Measurements from ENCODE around the gene ERCC4. TPM values are rescaled to one million over a fixed set of nuclear protein-coding genes. Genes with fewer than 3 reads are reported as not detected.

The ERCC4 gene
- total and polyA plus RNA-seq, 2 of the 8 experiments (the other 6 are each of a cell fraction or from before 2014, with no cell fraction given) = 1.6 to 13.2 TPM

- Histone ChIP-seq H3K4me2 (ENCODE audit: insufficient read depth in 1 of 2, low read depth in 2 of 2, low read length in 2 of 2) (no peak overlapping the region), H2BK120ac (replicated peaks; ENCODE audit: low read depth, low read length) (no peak overlapping the region), H3K36me3 (ENCODE audit: control insufficient read depth in 2 of 4, insufficient read depth in 4 of 4, low read length in 3 of 4) (no peaks in the 10 kb centered on the region), H3K79me2 (ENCODE audit: control insufficient read depth in 1 of 2, insufficient read depth in 2 of 2, low read length in 2 of 2) (no peaks in the 10 kb centered on the region), H3K27me3 (replicated peaks in 1 of 4; ENCODE audit: control insufficient read depth in 3 of 4, extremely low read depth in 1 of 4, insufficient read depth in 3 of 4, low read length in 3 of 4) (no peaks in the 10 kb centered on the region), H2BK5ac (ENCODE audit: low read depth, low read length) (no peak overlapping the region), H2BK20ac (ENCODE audit: low read length) (no peak overlapping the region), H3K4ac (replicated peaks; ENCODE audit: insufficient read length, low read depth, low read length) (no peak overlapping the region), H2BK12ac (ENCODE audit: low read depth, low read length) (no peak overlapping the region), H3K23me2 (ENCODE audit: low read depth, low read length) (peaks cover 2% of the 10 kb centered on the region; the same call in 1 of the 2 replicates), H3K4me1 (replicated peaks in 1 of 4; ENCODE audit: control insufficient read depth in 3 of 4, insufficient read depth in 4 of 4, low read length in 3 of 4) (no peaks in the 10 kb centered on the region), H4K8ac (ENCODE audit: extremely low read depth, insufficient read depth, low read length) (no peak overlapping the region), H2AFZ (ENCODE audit: low read length) (no peak overlapping the region), H2AK5ac (ENCODE audit: low read depth, low read length) (no peak overlapping the region), H3K9ac (replicated peaks in 1 of 4; ENCODE audit: extremely low read depth in 1 of 4, low read depth in 3 of 4, low read length in 3 of 4) (no peak overlapping the region), H3K14ac (ENCODE audit: insufficient read length) (no peak overlapping the region), H3K79me1 (ENCODE audit: low read depth, low read length) (no peaks in the 10 kb centered on the region), H3K9me3 (ENCODE audit: insufficient read depth in 2 of 2, low read depth in 1 of 2, low read length in 1 of 2) (peaks cover 2 to 8% of the 10 kb centered on the region in 2 experiments; a peak in 2 of 4 replicates), H3K4me3 (ENCODE audit: extremely low read depth in 1 of 4, insufficient read depth in 2 of 4, low read depth in 3 of 4, low read length in 4 of 4) (no peak overlapping the region), H4K5ac (ENCODE audit: insufficient read length, low read depth, low read length) (no peak overlapping the region), H4K91ac (replicated peaks; ENCODE audit: insufficient read length, low read length) (no peak overlapping the region), H3K18ac (ENCODE audit: extremely low read depth, low read length) (no peak overlapping the region), H3K56ac (replicated peaks; ENCODE audit: insufficient read length, low read depth, low read length) (no peak overlapping the region), H2BK15ac (ENCODE audit: low read length) (no peak overlapping the region), H4K20me1 (replicated peaks in 1 of 2; ENCODE audit: control insufficient read depth in 1 of 2, insufficient read depth in 2 of 2, low read length in 2 of 2) (no peaks in the 10 kb centered on the region), H3K27ac (ENCODE audit: low read depth, low read length) (no peak overlapping the region), H3K23ac (ENCODE audit: insufficient read length) (no peak overlapping the region)
- POLR2A ChIA-PET (ENCODE audit: partially characterized antibody) = interaction anchor here (0.6 to 0.7 kb wide), 2 partner anchors 288 to 1741 kb away, joined by 3 to 4 read pairs; no protein-coding TSS in a partner anchor
- no peak for DNase-seq (ENCODE audit: low read depth in 1 of 2, low spot score in 2 of 2)
- 73 to 100% methylated on average over 1 to 3 of the region's 3 CpGs for WGBS, 2 experiments (ENCODE audit: extremely low coverage in 1 of 2, insufficient coverage in 1 of 2, insufficient read length in 1 of 2, insufficient replicate concordance in 2 of 2, low coverage in 1 of 2, low lambda C conversion rate in 2 of 2, missing lambda C conversion rate in 1 of 2)
- FAIRE-seq = no peak
- TF ChIP-seq GABPA (IDR thresholded peaks at IDR 0.05; ENCODE audit: borderline replicate concordance, insufficient read depth, low read length) (no peak), EZH2 (IDR thresholded peaks at IDR 0.05; ENCODE audit: low read depth, low read length, severe bottlenecking) (no peak), RXRA (IDR thresholded peaks at IDR 0.05; ENCODE audit: insufficient read depth, low read depth, low read length) (no peak), RBBP5 (IDR thresholded peaks at IDR 0.05; ENCODE audit: borderline replicate concordance, low read depth, low read length) (no peak), YY1 (IDR thresholded peaks at IDR 0.05; ENCODE audit: low read depth, low read length) (no peak), BRCA1 (IDR thresholded peaks at IDR 0.05; ENCODE audit: low read depth, low read length) (no peak), POLR2AphosphoS5 (IDR thresholded peaks at IDR 0.05; ENCODE audit: low read depth, low read length) (no peak), TEAD4 (IDR thresholded peaks at IDR 0.05; ENCODE audit: low read depth, low read length) (no peak), PHF8 (conservative IDR thresholded peaks at IDR 0.05; ENCODE audit: low read depth, low read length) (no peak), SP1 (IDR thresholded peaks at IDR 0.05; ENCODE audit: low read depth, low read length) (no peak), GTF2F1 (IDR thresholded peaks at IDR 0.05; ENCODE audit: borderline replicate concordance, low read depth, low read length) (no peak), SAP30 (IDR thresholded peaks at IDR 0.05; ENCODE audit: insufficient read depth, insufficient replicate concordance, low read length) (no peak), CHD1 (IDR thresholded peaks at IDR 0.05; ENCODE audit: low read depth, low read length) (no peak)
- CTCF ChIA-PET (ENCODE audit: partially characterized antibody) = interaction anchor here (1.6 kb wide), 1 partner anchor 10 kb away, joined by 7 read pairs; no protein-coding TSS in a partner anchor
Observed at GRCh38 chr16:13883881-13884280, 36.1 kb upstream of the ERCC4 start.
